Measurements from ENCODE around the gene GAMT.

The GAMT gene

GRCh38 chr19:1399079-1399478 is 2.3 kb downstream of the GAMT start:
- no peak for FAIRE-seq

GRCh38 chr19:1397838-1398237 is 3.5 kb downstream of the GAMT start:
- no peak for FAIRE-seq

- no peak for FAIRE-seq
Measured at GRCh38 chr19:1396768-1397679, 4.3 kb downstream of the GAMT start.

GRCh38 chr19:1396019-1396767 is 5.1 kb downstream of the GAMT start:
- no peak for FAIRE-seq

- FAIRE-seq: no peak
Measured at GRCh38 chr19:1395194-1396018, 5.9 kb downstream of the GAMT start.

GRCh38 chr19:1394252-1395193 is 6.8 kb downstream of the GAMT start:
- FAIRE-seq: no peak

GRCh38 chr19:1393841-1394240 is 7.5 kb downstream of the GAMT start:
- FAIRE-seq: no peak

GRCh38 chr19:1392939-1393530 is 8.3 kb downstream of the GAMT start:
- no peak for FAIRE-seq

- FAIRE-seq: no peak
Measured at GRCh38 chr19:1392407-1392806, 8.9 kb downstream of the GAMT start.

GRCh38 chr19:1390890-1391423 is 10.4 kb downstream of the GAMT start:
- FAIRE-seq: no peak

- FAIRE-seq: no peak
Measured at GRCh38 chr19:1389033-1389940, 12.1 kb downstream of the GAMT start.

GRCh38 chr19:1388637-1389026 is 12.7 kb downstream of the GAMT start:
- no peak for FAIRE-seq

- no peak for FAIRE-seq
Measured at GRCh38 chr19:1387684-1388636, 13.4 kb downstream of the GAMT start.

GRCh38 chr19:1386945-1387683 is 14.2 kb downstream of the GAMT start:
- FAIRE-seq: no peak

- FAIRE-seq: no peak
Measured at GRCh38 chr19:1385816-1386215, 15.5 kb downstream of the GAMT start.

GRCh38 chr19:1384478-1385110 is 16.7 kb downstream of the GAMT start:
- no peak for FAIRE-seq

- no peak for FAIRE-seq
Measured at GRCh38 chr19:1384085-1384462, 17.3 kb downstream of the GAMT start.
